Glutamatergic neuron (in vitro differentiated cells): Measurements from ENCODE around the gene CTBP2. TPM values are rescaled to one million over a fixed set of nuclear protein-coding genes. Genes with fewer than 3 reads are reported as not detected.

Source experiments
- DNase-seq: peaks from one replicate; pipeline ENCODE4 v3.0.0; 2022
- H3K27ac Mint-ChIP-seq: one replicate; pipeline ENCODE4 v1.8.0; 2020; ENCODE audit warnings: mild to moderate bottlenecking, mixed read lengths, inconsistent platforms; ENCODE audit not compliant: unreplicated experiment
- H3K27me3 Mint-ChIP-seq: one replicate; pipeline ENCODE4 v1.8.0; 2020; ENCODE audit warnings: mild to moderate bottlenecking, moderate library complexity, mixed read lengths, inconsistent platforms; ENCODE audit not compliant: unreplicated experiment
- H3K36me3 Mint-ChIP-seq: one replicate; pipeline ENCODE4 v1.8.0; 2020; ENCODE audit warnings: mild to moderate bottlenecking, mixed read lengths, inconsistent platforms; ENCODE audit not compliant: unreplicated experiment
- H3K4me1 Mint-ChIP-seq: one replicate; pipeline ENCODE4 v1.8.0; 2020; ENCODE audit warnings: mild to moderate bottlenecking, low read depth, mixed read lengths, inconsistent platforms; ENCODE audit not compliant: unreplicated experiment
- H3K4me3 Mint-ChIP-seq: one replicate; pipeline ENCODE4 v1.8.0; 2020; ENCODE audit warnings: mild to moderate bottlenecking, mixed read lengths, inconsistent platforms; ENCODE audit not compliant: unreplicated experiment
- H3K9me3 Mint-ChIP-seq: one replicate; pipeline ENCODE4 v1.8.0; 2020; ENCODE audit warnings: mild to moderate bottlenecking, moderate library complexity, mixed read lengths, inconsistent platforms; ENCODE audit not compliant: unreplicated experiment
- CTCF ChIP-seq: fragments of 200-600 bp; sonication (generic); IDR thresholded peaks from one replicate; pipeline ENCODE4 v1.5.0; 2021; ENCODE audit not compliant: partially characterized antibody, unreplicated experiment
- total RNA-seq: library from RNA; stranded (reverse); fragmentation: NEBNext Ultra II Directional; extraction: Animal tissue kit (Norgen Biotek cat#: 25700); gene quantifications from one replicate; pipeline ENCODE4 v1.2.1, GENCODE V29; 2021; ENCODE audit not compliant: unreplicated experiment

CTBP2 gene
- total RNA-seq, 1 donor from 2014 or later: 174 TPM

GRCh38 chr10:125157505-125157904, 2.9 kb downstream of the CTBP2 start:
- DNase-seq: no peak
- TF ChIP-seq CTCF: no peak
- peak overlapping the region; percentile 96 for H3K27ac Mint-ChIP-seq
- H3K36me3 Mint-ChIP-seq: no peaks in the 10 kb centered on the region
- peaks cover 8% of the 10 kb centered on the region for H3K9me3 Mint-ChIP-seq
- H3K4me3 Mint-ChIP-seq: peak overlapping the region; percentile 97
- peaks cover 51% of the 10 kb centered on the region for H3K4me1 Mint-ChIP-seq
- H3K27me3 Mint-ChIP-seq: peaks cover 18% of the 10 kb centered on the region

GRCh38 chr10:125156739-125157480, 3.5 kb downstream of the CTBP2 start:
- H3K4me3 Mint-ChIP-seq: peak overlapping the region; percentile 97
- no peaks in the 10 kb centered on the region for H3K36me3 Mint-ChIP-seq
- H3K27ac Mint-ChIP-seq: peak overlapping the region; percentile 96
- TF ChIP-seq CTCF: no peak
- peaks cover 54% of the 10 kb centered on the region for H3K4me1 Mint-ChIP-seq
- H3K27me3 Mint-ChIP-seq: peaks cover 18% of the 10 kb centered on the region
- DNase-seq: no peak
- peaks cover 8% of the 10 kb centered on the region for H3K9me3 Mint-ChIP-seq

- peaks cover 18% of the 10 kb centered on the region for H3K27me3 Mint-ChIP-seq
- peaks cover 8% of the 10 kb centered on the region for H3K9me3 Mint-ChIP-seq
These were observed 4.2 kb downstream of the CTBP2 start for GRCh38 chr10:125156196-125156595.

GRCh38 chr10:125155101-125155500, 5.3 kb downstream of the CTBP2 start:
- TF ChIP-seq CTCF: no peak
- DNase-seq: no peak
- peaks cover 18% of the 10 kb centered on the region for H3K27me3 Mint-ChIP-seq
- H3K4me3 Mint-ChIP-seq: peak overlapping the region; percentile 97
- H3K4me1 Mint-ChIP-seq: peaks cover 62% of the 10 kb centered on the region
- peaks cover 4% of the 10 kb centered on the region for H3K36me3 Mint-ChIP-seq
- peaks cover 10% of the 10 kb centered on the region for H3K9me3 Mint-ChIP-seq
- peak overlapping the region; percentile 65 for H3K27ac Mint-ChIP-seq

More at GRCh38 chr10:125156196-125156595, 4.2 kb downstream of the CTBP2 start:
- no peak for TF ChIP-seq CTCF
- Mint-ChIP-seq H3K4me3 (peak overlapping the region; percentile 97), H3K27ac (no peak overlapping the region), H3K36me3 (peaks cover 1% of the 10 kb centered on the region), H3K4me1 (peaks cover 55% of the 10 kb centered on the region)
- no peak for DNase-seq

GRCh38 chr10:125154529-125154928, 5.8 kb downstream of the CTBP2 start:
- no peak for TF ChIP-seq CTCF
- peaks cover 65% of the 10 kb centered on the region for H3K4me1 Mint-ChIP-seq
- H3K9me3 Mint-ChIP-seq: peaks cover 9% of the 10 kb centered on the region
- peaks cover 18% of the 10 kb centered on the region for H3K27me3 Mint-ChIP-seq
- peaks cover 4% of the 10 kb centered on the region for H3K36me3 Mint-ChIP-seq
- H3K4me3 Mint-ChIP-seq: peak overlapping the region; percentile 97
- DNase-seq: no peak
- H3K27ac Mint-ChIP-seq: no peak overlapping the region
